Activated CD8-positive, alpha-beta memory T cell treated with anti-CD3 and anti-CD28 coated beads for 24 hours (primary cell): ENCODE results near the gene RELT.

Source experiments
- DNase-seq: peaks from one replicate; pipeline ENCODE4 v3.0.0-alpha.2; 2020

RELT gene

DNA sequence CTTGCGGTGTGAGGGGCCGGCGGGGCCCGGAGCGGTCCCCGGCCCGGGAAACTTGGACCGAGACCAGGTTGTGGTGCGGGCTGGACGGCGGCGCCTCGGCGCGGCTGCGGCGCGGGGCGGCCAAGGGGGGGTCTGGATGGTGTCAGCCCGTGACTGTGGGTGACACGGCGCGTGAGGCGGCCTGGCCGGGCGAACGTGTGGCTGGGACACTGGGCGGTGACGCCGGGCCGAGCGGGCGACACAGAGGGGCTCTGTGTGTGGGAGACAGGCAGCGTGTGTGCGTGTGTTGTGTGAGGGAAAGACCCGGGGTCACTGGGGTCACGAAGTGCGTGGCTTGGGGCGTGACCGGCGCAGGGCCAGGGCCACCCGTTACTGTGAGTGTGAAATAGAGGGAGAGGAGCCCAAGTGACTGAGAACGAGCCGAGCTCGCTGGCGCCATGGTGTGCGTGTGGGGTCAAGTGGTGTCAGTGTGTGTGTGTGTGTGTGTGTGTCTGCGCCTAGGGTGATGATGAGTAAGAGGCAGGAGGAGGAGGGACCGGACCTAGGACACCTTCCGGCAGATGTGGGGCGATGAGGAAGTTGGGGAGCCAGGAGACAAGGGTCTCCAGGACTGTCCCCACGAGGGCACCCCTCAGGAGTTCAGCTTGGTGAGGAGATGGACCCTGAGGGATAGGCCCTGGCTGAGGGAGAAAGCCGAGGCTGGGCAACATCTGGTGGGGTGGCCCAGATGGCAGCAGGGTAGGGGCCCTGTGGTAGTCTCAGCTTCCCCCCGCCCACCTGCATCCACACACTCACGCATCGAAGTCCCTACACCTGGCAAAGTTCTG lies 817 bp downstream of the RELT start:
- DNase-seq: peak; percentile 81

DNA sequence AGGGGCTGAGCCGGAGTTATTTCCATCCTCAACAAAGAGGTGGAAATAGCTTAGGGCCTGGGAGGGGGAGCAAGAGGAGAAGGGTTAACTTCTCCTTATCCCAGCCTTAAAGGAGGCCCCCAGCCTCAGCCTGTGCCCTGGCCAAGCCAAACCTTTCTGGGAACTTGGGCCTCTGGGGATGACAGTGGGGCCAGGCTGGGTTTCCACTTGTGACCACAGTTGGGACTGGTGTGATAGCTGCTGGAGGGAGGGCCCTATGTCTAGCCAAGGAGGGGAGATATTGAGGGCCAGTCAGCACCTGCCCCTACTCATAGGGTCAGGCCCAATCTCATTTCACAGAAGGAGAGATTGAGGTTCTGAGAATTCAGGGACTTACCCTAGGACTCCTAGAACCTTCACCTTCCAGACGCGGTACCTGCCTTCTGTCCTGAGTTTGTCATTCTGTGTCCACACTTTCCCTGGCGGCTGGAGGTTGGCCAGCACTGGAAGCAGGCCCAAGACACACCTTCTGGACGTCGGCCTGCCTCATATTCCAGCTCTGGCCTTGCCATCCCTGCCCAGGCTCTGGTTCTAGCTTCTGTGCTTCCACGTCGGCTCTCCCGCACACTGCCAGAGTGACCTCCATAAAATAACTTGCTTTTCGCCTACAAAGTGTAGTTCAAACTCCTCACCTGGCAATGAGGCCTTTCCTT lies 3.1 kb downstream of the RELT start:
- no peak for DNase-seq

DNA sequence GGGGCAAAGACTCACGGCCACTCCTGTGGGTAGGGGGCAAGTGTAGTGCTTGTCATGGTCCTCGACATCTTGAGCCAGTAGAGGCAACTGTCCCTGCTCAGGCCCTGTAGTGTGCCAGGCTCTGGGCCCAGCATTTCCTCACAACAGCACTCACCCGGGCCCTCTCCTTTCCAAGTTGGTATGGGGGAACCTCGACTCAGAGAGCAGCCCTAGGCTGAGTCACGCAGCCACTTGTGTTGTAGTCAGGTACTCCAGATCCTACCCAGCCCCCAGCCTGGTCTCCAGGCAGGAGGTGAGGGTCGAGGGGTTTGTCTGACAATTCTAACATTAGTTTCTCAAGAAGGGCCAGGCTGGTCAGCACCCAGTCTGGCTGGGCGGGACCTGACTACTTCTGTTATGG lies 4.1 kb downstream of the RELT start:
- no peak for DNase-seq

DNA sequence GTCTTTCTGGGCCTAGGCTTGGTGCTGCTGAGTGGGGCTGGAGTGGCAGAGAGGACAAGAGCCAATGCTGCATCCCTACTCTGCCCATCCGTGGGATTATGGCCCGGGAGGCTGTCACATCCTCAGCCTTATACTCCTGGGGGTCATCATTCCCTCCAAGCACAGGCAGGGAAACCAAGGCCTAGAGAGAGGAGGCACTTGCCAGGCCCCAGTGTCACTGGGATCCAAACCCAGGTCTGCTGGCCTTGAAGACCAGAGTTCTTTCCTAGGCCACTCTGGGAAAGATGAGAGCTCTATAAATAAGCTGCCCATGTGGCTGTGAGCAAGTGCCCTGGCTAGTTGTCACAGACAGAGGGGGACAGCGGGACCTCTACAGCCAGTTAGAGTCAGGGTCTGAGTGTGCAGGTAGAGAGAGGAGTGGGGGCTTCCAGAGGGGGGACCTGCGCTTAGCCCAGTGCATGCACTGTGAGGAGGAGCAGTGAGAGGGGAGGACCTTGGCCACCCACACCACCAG lies 4.8 kb downstream of the RELT start:
- no peak for DNase-seq

DNA sequence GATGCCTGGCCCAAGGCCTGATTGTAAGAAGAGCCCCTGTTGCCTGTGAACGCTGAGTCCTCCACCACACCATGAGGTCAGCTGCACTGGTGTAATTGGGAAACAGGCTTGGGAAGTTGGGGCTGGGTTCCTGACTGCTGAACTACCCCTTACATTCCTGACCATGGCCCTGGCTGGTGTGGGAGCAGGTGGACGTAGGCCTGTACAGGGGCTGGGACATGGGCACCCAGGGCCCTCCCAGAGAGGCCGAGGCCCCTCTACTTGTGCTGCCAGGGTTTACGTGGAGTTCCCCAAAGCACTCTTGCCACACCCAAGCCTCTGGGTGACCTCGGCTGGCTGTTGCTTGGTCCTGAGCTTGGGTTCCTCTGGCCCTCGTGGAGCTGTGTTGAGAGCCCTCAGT lies 5.4 kb downstream of the RELT start:
- no peak for DNase-seq

DNA sequence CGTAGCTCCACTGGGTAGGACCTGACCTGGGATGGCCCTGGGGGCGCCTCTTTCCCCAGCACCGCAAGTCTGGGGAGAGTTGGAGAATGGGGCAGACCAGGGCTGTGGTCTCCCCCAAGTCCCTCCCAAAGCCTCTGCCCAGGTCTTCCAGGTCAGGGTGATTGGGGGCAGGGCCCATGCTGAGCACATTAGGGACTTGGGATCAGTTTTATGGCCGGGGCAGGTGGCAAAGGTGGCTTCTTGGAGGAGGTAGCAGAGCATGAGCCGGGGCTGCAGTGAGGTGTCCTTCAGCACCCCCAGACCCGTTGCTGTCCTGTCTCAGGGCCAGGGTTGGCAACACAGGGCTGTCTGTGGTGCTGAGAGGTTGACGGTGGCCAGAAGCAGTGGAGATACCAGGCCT lies 6.0 kb downstream of the RELT start:
- no peak for DNase-seq

DNA sequence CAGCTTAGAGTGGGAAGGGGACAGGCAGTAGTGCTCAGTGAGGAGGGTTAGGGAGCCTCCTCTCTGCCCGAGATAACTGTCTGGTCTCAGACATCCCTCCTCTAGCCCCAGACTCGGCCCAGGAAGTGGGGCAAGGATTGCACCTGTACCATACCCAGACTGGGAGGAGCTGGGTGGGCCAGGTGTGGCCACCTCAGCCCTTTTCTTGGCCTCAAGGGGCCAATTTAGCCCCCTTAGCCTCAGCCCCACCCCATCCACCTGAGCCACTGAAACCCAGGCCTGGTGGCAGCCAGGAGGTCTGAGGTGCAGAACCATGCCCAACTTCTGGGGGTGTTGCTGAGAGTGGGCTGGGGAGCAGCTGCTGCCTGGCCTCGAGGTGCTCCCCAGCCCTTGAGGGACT lies 6.5 kb downstream of the RELT start:
- no peak for DNase-seq

DNA sequence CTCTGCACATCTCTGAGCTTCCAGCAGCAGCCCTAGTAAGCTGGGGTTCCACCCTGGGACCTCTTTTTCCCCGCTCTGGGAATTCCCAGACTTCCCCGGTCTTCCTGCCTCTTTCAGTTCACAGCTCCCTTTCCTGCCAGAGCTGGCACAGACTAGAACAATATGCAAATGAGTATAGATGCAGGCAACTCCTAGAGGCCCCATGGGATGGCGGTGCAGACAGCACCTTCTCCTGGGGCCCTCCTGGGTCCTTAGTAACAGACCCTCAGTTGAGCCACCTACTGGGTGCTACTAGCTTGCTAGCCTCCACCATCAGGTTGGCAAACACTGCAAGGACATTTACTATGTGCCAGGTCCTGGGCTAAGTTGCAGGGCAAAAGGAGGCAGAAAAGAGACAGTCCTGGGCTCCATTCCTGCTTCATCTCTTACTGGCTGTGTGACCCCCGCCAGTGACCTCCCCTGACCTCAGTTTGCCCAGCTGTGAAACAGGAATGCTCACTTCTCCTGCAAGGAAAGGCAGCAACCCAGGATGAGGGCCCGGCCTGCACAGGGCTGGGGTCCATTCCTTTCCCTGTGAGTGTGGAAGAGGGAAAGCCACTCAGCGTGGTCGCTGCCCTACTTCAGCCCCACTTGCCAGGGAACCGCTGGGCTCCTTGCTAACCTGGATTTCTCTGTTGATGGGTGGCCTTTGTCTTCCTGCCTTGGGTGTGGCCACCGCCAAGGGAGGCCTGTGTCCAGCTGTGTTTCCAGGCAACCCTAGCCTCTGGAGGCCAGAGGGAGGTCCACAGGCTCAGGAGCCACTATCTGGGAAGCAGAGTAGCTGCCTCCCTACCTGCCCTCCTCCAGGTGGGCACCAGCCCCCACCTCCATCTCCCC lies 7.3 kb downstream of the RELT start:
- DNase-seq: no peak

DNA sequence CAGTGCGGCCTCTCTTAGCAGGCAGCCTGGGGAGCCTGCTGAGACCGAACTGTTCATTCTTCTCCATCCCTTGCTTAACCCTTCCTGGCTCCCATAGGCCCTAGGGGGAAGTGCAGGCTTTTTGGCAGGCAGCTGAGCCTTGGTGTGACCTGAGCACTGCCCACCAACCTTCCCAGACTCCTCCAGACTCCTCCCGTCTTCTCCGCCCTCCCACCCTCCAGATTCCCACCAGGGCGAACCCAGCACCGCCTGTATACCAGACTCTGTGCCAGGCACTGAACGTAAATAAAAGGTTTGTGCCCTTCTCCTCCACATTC lies 7.9 kb downstream of the RELT start:
- no peak for DNase-seq

DNA sequence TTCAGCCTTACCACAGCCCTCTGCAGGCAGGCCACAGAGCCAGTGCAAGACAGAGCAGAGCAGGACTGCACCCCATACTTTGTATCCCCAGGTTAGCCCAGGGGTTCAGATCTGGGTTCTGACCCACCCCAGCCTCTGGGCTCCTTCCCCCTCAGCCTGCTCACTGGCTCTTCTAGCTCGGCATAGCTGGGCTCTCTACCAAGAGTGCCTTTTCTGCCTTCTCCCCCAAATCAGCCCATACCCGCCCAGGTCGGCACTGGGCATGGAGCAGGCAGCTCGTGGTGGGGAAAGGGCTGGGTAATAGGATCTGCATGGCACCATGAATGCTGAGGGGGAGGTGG lies 8.3 kb downstream of the RELT start:
- no peak for DNase-seq

DNA sequence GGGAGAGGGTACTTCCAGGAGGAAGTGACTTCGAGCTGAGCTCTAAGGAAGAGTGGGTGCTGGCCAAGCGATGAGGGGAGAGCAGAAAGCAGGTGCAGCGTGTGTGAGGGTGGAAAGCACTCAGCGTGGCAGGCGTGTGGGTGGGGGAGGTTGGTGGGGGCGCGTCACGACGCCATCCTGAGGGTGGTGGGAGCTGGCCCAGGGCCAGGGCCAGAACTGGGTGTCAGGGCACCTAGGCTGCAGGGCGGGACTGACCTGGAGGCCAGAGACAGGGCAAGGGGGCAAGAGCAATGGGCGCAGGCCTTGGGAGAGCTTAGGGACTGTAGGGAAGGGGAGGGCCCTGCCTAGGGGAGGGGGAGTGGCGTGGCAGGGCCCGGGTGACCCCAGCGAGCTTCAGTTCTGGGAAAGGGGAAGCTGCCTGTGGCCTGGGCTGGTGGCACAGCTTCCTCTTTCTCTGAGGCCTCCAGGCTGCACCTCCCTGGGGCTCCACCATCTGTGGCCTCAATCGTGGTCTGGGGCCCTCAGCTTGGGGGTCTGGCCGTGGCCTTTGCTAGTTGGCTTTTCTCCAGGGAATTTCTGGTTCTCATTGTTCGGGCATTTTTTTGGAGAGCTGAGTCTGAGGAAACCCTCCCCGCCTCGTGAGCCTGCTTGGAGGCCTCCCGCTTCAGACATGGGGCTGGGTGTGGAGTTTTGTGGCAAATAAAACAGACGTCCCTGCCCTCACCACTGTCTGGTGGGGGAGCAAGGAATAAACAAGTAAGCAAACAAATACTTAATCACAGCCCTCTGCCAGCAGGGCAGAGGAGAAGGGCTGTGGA lies 8.9 kb downstream of the RELT start:
- DNase-seq: no peak

DNA sequence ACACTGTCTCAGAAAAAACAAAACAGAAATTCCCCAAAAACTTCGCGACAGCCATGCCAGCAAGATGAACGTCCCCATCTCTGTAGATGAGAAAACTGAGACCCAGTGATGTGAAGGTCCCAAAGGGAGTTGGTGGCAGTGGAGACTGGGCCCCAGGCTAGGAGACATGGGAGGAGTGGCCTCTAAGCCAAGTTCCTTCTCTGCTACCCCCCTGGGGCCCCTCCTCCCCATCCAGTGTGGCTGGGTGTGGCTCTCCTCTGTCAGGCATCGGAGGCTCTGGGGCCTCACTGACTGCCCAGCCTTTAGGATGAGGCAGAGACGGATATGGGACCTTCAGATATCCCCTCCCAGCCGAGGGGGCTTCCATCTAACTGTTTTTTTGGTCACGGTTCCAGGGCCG lies 9.8 kb downstream of the RELT start:
- no peak for DNase-seq

DNA sequence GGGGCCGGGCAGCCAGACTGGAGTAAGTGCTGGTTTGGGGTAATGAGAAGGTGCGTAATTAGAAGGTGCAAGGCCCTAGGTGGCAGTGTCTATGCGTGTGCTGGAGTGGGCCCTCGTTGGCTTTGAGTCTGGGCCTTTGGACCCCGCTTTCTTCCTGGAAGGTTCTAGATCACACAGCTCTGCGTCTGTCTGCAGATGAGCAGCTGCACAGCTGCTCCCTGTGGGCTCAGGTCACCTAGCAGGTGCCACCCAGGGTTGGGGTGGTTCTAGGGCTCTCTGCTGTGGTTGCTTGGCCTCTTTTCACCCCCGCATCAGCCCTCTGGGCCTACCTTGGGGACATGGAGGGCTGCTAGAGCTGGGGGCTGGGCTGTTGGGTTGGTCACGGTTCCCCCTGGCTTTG lies 10.3 kb downstream of the RELT start:
- DNase-seq: no peak

DNA sequence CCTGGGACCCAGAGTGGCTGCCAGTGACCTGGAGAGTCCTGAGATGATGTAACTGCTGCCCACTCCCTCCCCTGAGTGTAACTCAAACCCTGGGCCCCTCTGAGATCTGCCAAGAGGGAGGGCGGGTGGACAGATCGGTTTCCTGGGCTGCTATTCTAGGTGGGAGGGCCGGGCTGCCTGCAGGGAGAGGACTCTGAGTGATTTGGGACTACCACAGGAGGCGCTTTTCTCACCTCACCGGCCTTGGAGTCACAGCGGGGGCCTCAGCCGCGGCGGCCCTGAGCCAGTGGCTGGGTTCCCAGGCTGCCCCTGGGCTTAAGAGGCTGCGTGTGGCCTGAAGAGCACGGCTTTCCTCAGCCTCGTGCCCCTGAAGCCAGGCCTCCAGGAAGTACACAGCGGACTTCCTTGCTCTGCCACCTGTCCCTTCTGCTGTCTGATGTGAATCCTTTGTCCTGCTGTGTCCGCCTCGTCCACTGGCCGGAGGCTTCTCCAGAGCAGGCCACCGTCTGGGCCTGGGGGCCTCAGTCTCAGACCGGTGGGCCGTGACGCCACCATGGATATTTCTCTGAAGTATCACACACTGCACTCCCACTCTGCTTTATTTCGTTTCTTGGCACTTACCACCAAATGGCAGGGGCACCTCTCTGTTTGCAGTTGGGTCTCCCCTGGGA lies 11.5 kb downstream of the RELT start:
- no peak for DNase-seq

DNA sequence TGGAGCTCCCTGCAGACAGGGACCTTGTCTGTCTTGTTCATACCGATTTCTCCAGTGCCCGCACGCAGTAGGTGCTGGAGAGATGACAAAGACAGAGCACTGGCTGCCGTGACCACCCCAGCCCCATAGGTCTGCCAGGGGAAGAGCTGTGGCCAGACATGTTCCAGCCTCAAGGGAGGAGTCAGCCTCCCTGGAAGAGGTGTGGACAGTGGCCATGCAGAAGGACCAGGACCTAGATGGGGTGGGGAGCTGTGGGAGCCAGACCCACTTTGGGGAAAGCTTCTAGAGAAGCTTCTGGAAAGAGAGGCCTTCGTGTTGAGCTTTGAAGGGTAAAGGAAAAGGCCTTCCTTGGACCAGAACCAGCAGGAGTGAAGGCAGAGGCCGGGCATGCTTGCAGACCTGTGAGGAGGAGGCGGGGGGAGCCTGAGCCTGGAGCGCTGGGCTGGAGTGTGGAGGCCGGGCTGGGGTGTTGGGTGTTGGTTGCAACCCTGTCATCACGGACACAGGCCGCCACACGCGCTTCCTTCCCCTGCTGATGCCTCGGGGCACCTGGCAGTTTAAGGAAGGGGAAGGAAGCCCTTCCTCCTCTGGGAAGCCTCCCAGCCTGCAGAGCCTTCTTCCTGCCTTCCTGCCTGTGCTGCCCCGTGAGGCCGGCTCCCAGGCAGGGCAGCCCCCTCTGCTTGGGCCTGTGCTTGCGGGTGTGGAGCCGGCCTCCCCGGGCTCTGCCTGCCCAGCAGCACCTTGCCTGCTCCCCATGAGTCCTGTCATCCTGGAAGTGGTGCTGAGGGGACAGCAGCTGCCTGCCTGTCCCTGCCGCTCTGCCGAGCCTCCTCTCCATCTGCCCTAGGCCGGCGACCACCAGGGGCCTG lies 12.3 kb downstream of the RELT start:
- no peak for DNase-seq

DNA sequence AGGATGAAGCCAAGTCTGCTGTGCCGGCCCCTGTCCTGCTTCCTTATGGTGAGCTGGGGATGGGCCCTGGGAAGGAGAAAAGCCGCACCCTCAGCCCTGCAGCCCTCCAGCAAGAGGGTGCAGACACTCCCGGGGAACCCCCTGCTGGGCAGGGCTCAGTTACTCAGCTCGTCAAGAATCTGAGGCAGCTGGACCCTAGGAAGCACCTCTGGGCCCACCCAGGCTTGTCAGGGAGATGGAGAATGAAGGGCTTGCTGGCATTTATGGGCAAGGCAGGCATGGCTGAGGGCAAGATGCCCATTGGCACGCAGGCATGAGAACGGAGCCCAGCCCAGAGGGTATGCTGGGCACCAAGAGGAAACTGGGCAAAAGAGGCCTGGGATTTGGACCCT lies 12.9 kb downstream of the RELT start:
- no peak for DNase-seq

DNA sequence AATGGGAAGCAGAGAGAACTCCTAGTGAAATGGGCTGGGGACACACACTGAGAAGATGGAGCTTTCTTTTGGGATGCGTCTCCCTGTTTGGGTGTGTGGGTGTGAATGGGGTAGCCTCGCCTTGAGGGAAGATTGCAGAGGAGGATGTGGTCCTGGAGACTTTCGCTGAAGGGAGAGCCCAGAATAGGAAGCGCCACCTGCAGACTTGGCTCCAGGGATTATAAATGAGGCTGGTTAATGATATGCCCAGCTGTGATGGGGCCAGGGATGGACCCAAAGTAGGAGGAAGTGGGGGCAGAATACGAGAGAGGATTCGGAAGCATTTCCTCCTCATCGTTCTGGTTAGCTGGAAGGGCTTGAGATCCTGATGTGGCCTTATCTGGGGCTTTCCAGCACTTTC lies 13.7 kb downstream of the RELT start:
- DNase-seq: no peak

DNA sequence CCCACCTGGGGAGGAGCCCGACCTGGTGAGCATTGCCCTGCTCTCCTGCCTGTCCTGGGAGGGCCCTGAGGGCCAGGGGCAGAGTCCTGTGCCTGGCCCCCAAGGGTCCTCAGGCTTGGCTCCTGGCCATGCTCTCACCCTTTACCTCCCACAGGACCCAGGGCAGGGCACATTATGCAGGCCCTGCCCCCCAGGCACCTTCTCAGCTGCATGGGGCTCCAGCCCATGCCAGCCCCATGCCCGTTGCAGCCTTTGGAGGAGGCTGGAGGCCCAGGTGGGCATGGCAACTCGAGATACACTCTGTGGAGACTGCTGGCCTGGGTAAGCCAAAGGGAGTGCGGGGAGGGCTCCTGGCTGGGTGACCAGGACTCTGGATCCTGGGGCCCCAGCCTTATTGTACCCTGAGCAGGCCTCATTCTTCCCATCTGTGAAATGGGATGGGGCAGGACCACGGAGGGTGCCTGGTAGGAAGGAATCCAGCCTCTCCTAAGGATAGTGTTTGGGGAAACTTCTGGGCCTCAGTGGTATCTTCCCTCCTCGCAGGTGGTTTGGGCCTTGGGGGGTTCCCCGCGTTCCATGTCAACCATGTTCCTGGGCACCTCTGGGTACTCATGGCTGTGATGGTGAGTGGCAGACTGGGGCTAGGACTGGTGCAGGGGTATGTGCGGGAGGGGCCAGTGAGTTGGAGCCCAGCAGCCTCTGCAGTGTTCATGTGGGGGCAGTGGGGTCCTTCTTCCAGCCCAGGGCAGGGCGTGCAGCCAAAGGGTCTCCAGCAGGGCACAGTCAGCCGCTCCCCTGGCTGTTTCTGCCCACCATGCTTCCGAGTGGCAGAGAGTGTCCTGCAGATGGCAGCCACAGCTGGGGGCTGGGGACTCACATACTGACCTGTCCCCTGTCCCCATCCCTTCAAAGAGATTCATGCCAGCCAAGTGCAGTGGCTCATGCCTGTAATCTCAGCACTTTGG lies 14.7 kb downstream of the RELT start:
- no peak for DNase-seq

DNA sequence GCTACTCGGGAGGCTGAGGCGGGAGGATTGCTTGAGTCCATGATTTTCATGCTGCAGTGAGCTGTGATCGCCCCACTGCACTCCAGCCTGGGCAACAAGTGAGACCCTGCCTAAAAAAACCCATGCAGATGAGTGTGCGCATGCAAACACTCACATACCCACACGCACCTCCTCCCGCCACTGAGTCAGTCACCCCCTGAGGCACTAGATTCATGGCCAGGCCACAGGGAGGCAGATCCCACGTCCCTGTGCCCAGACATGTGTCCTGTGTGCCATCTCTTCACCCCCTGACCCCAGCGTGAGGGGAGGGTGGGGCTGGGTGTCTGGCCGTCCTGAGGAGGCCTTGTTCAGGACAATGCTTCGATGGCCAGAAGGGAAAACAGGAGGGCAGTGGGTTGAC lies 15.5 kb downstream of the RELT start:
- no peak for DNase-seq
